SK-N-SH (cell line): ENCODE measurements around the gene MVD. TPM values are rescaled to one million over a fixed set of nuclear protein-coding genes. Genes with fewer than 3 reads are reported as not detected.

Experiments used
- CTCF ChIA-PET: fragments of 300-600, 350-600 bp; formaldehyde crosslinking; extraction: SDS; loops from one replicate; lab custom pipeline; 2021; lab: Yijun Ruan, JAX
- POLR2A ChIA-PET: fragments of 350-600 bp; sonication (Branson Sonifier 250); formaldehyde crosslinking; extraction: SDS; loops from one replicate; lab custom pipeline; 2020; ENCODE audit warnings: antibody characterized with exemption, inconsistent platforms; lab: Yijun Ruan, JAX
- DNase-seq: peaks from one replicate; pipeline ENCODE4 v3.0.0; 2012
- H2AFZ ChIP-seq: fragments of 200-600 bp; sonication (generic); 2 replicates; pipeline ENCODE4 v1.8.1; 2016; ENCODE audit warnings: antibody characterized with exemption, mild to moderate bottlenecking, low read depth
- H3F3A ChIP-seq: fragments of 200-600 bp; sonication (generic); replicated peaks from 2 replicates; pipeline ENCODE3; 2016; ENCODE audit warnings: antibody characterized with exemption, mild to moderate bottlenecking; ENCODE audit not compliant: insufficient read depth
- H3K27ac ChIP-seq, 2 experiments: fragments of 200-500 bp in 1 of 2; fragments of 200-600 bp in 1 of 2; sonication (Bioruptor generic) in 1 of 2; sonication (generic), shearing (Covaris generic) in 1 of 2; 2 replicates each; pipeline versions ENCODE4 v1.5.1 to v1.6.1; 2014 to 2016; ENCODE audit warnings: low read depth in 2 of 2, inconsistent platforms in 1 of 2, low read length in 1 of 2, mild to moderate bottlenecking in 1 of 2, mixed read lengths in 1 of 2
- H3K27me3 ChIP-seq: fragments of 200-600 bp; sonication (generic), shearing (Covaris generic); 2 replicates; pipeline ENCODE4 v1.6.1; 2016; ENCODE audit warnings: mixed run types; ENCODE audit not compliant: insufficient read depth
- H3K36me3 ChIP-seq, 2 experiments: fragments of 200-500 bp in 1 of 2; fragments of 200-600 bp in 1 of 2; sonication (Bioruptor generic) in 1 of 2; sonication (generic) in 1 of 2; replicated peaks in 1 of 2; 2 replicates each; pipeline versions ENCODE3 to v1.5.1; 2014 to 2016; ENCODE audit warnings: low read length in 1 of 2, mild to moderate bottlenecking in 1 of 2; ENCODE audit not compliant: insufficient read depth in 2 of 2, control insufficient read depth in 1 of 2
- H3K4me1 ChIP-seq, 2 experiments: fragments of 200-500 bp in 1 of 2; fragments of 200-600 bp in 1 of 2; sonication (Bioruptor generic) in 1 of 2; sonication (generic), shearing (Covaris generic) in 1 of 2; 2 replicates each; pipeline versions ENCODE4 v1.5.1 to v1.6.1; 2014 to 2016; ENCODE audit warnings: low read depth in 1 of 2, low read length in 1 of 2, mixed run types in 1 of 2; ENCODE audit not compliant: insufficient read depth in 2 of 2, control insufficient read depth in 1 of 2
- H3K4me2 ChIP-seq: fragments of 200-600 bp; sonication (generic), shearing (Covaris generic); 2 replicates; pipeline ENCODE4 v1.6.1; 2017; ENCODE audit warnings: mixed run types
- H3K4me3 ChIP-seq, 2 experiments: fragments of 200-500 bp in 1 of 2; fragments of 200-600 bp in 1 of 2; sonication (Bioruptor generic) in 1 of 2; sonication (generic), shearing (Covaris generic) in 1 of 2; 2 replicates each; pipeline versions ENCODE4 v1.5.1 to v1.8.1; 2014 to 2016; ENCODE audit warnings: low read depth in 2 of 2, inconsistent platforms in 1 of 2, low read length in 1 of 2, mild to moderate bottlenecking in 1 of 2, mixed read lengths in 1 of 2, moderate library complexity in 1 of 2
- H3K79me2 ChIP-seq: fragments of 200-600 bp; sonication (generic); 2 replicates; pipeline ENCODE4 v1.8.1; 2017; ENCODE audit warnings: mild to moderate bottlenecking; ENCODE audit not compliant: insufficient read depth
- H3K9ac ChIP-seq: fragments of 200-600 bp; sonication (generic); 2 replicates; pipeline ENCODE4 v1.6.1; 2017; ENCODE audit warnings: mixed run types
- H3K9me2 ChIP-seq: fragments of 200-600 bp; sonication (generic); 2 replicates; pipeline ENCODE4 v1.6.1; 2017; ENCODE audit warnings: mixed run types
- H3K9me3 ChIP-seq: fragments of 200-600 bp; sonication (generic); 2 replicates; pipeline ENCODE4 v1.6.1; 2017; ENCODE audit warnings: mixed run types, mild to moderate bottlenecking, moderate library complexity
- H4K20me1 ChIP-seq: fragments of 200-600 bp; sonication (generic); 2 replicates; pipeline ENCODE4 v1.6.1; 2017; ENCODE audit warnings: mild to moderate bottlenecking, mixed run types; ENCODE audit not compliant: insufficient read depth
- CHD2 ChIP-seq: fragments of 150-350 bp; IDR thresholded peaks from 2 replicates; pipeline ENCODE4 v1.6.1; 2018; ENCODE audit warnings: low read length; ENCODE audit not compliant: partially characterized antibody
- ELF1 ChIP-seq: IDR thresholded peaks from 2 replicates; pipeline ENCODE4 v1.4.0; 2012
- FOSL2 ChIP-seq: IDR thresholded peaks from 2 replicates; pipeline ENCODE4 v1.4.0; 2012; ENCODE audit warnings: low read depth, mild to moderate bottlenecking, moderate library complexity, borderline replicate concordance
- FOXM1 ChIP-seq: IDR thresholded peaks from 2 replicates; pipeline ENCODE4 v1.4.0; 2012; ENCODE audit warnings: low read depth, mild to moderate bottlenecking
- GATA2 ChIP-seq: sonication (generic); formaldehyde crosslinking; IDR thresholded peaks from 2 replicates; pipeline ENCODE4 v1.5.0; 2020; ENCODE audit warnings: mild to moderate bottlenecking, missing genetic modification reagents
- JUND ChIP-seq: IDR thresholded peaks from 2 replicates; pipeline ENCODE4 v1.4.0; 2012
- MEF2A ChIP-seq: IDR thresholded peaks from 2 replicates; pipeline ENCODE4 v1.4.0; 2012; ENCODE audit warnings: low read depth, borderline replicate concordance
- NRF1 ChIP-seq: IDR thresholded peaks from 2 replicates; pipeline ENCODE4 v1.6.1; 2012; ENCODE audit warnings: low read depth, mild to moderate bottlenecking, low read length
- POLR2AphosphoS5 ChIP-seq: IDR thresholded peaks from 2 replicates; pipeline ENCODE4 v1.6.1; 2012; ENCODE audit warnings: low read depth, low read length
- RAD21 ChIP-seq: IDR thresholded peaks from 2 replicates; pipeline ENCODE4 v1.6.1; 2012; ENCODE audit warnings: mild to moderate bottlenecking, low read length
- RCOR1 ChIP-seq: fragments of 150-350 bp; IDR thresholded peaks from 2 replicates; pipeline ENCODE4 v1.6.1; 2017; ENCODE audit warnings: antibody characterized with exemption, low read length
- RFX5 ChIP-seq: IDR thresholded peaks from 2 replicates; pipeline ENCODE4 v1.6.1; 2012; ENCODE audit warnings: mild to moderate bottlenecking, improper control_type of control experiment, low read length
- SMC3 ChIP-seq: IDR thresholded peaks from 2 replicates; pipeline ENCODE4 v1.6.1; 2012; ENCODE audit warnings: low read depth, low read length, improper control_type of control experiment
- TAF1 ChIP-seq: IDR thresholded peaks from 2 replicates; pipeline ENCODE4 v1.6.1; 2012; ENCODE audit warnings: low read depth, mild to moderate bottlenecking, low read length, moderate library complexity, borderline replicate concordance
- YY1 ChIP-seq: IDR thresholded peaks from 2 replicates; pipeline ENCODE4 v1.4.0; 2012; ENCODE audit warnings: low read depth, mild to moderate bottlenecking
- WGBS: methylation state at CpG from one replicate; pipeline ENCODE4 v1.1.6; 2017; ENCODE audit warnings: low lambda C conversion rate; 5-methylcytosine and 5-hydroxymethylcytosine counted together
- polyA plus RNA-seq, 3 experiments: library from polyadenylated mRNA; depleted of rRNA; stranded (reverse); fragments of >200 nt; gene quantifications; 2 replicates each; pipeline ENCODE4 v1.2.3, GENCODE V29; 2012
- TF ChIP-seq, protein P1 (sequence below): fragments of 150-350 bp; IDR thresholded peaks from 2 replicates; pipeline ENCODE4 v1.6.1; 2016; ENCODE audit warnings: mild to moderate bottlenecking, low read depth, low read length
- TF ChIP-seq, protein P2 (sequence below): IDR thresholded peaks from 2 replicates; pipeline ENCODE4 v1.4.0; 2012; ENCODE audit warnings: low read depth, borderline replicate concordance
- TF ChIP-seq, protein P3 (sequence below): IDR thresholded peaks from 2 replicates; pipeline ENCODE4 v1.4.0; 2012; ENCODE audit warnings: low read depth

Gene MVD
- polyA plus RNA-seq, 1 of the 3 experiments (the other 2 are of a cell fraction) = 15.7 TPM

- ChIA-PET CTCF (no interaction called here), POLR2A (no interaction called here)
- Histone ChIP-seq H3K27me3 (no peaks in the 10 kb centered on the region; the same call in 1 of the 2 replicates), H3F3A (no peaks in the 10 kb centered on the region), H3K4me1 (peaks cover 0 to 2% of the 10 kb centered on the region in 2 experiments; a peak in 1 of 4 replicates), H4K20me1 (no peaks in the 10 kb centered on the region), H3K4me3 (no peak overlapping the region), H3K4me2 (no peak overlapping the region), H2AFZ (no peak overlapping the region), H3K36me3 (peaks cover 0 to 6% of the 10 kb centered on the region in 2 experiments), H3K27ac (no peak overlapping the region), H3K9me2 (no peaks in the 10 kb centered on the region), H3K79me2 (no peaks in the 10 kb centered on the region), H3K9ac (no peak overlapping the region), H3K9me3 (no peaks in the 10 kb centered on the region)
- WGBS = 83% methylated on average over 7 of the region's 26 CpGs
- DNase-seq = no peak
- TF ChIP-seq GATA2 (CRISPR knock-in tag) = no peak
- no peak for TF ChIP-seq YY1
- no peak for TF ChIP-seq RFX5
- no peak for TF ChIP-seq MEF2A
- no peak for TF ChIP-seq RAD21
- no peak for TF ChIP-seq FOXM1
- TF ChIP-seq CHD2 = no peak
- TF ChIP-seq, protein P1, sequence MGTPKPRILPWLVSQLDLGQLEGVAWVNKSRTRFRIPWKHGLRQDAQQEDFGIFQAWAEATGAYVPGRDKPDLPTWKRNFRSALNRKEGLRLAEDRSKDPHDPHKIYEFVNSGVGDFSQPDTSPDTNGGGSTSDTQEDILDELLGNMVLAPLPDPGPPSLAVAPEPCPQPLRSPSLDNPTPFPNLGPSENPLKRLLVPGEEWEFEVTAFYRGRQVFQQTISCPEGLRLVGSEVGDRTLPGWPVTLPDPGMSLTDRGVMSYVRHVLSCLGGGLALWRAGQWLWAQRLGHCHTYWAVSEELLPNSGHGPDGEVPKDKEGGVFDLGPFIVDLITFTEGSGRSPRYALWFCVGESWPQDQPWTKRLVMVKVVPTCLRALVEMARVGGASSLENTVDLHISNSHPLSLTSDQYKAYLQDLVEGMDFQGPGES = no peak
- no peak for TF ChIP-seq NRF1
- no peak for TF ChIP-seq ELF1
- no peak for TF ChIP-seq TAF1
- no peak for TF ChIP-seq RCOR1
- TF ChIP-seq, protein P2, sequence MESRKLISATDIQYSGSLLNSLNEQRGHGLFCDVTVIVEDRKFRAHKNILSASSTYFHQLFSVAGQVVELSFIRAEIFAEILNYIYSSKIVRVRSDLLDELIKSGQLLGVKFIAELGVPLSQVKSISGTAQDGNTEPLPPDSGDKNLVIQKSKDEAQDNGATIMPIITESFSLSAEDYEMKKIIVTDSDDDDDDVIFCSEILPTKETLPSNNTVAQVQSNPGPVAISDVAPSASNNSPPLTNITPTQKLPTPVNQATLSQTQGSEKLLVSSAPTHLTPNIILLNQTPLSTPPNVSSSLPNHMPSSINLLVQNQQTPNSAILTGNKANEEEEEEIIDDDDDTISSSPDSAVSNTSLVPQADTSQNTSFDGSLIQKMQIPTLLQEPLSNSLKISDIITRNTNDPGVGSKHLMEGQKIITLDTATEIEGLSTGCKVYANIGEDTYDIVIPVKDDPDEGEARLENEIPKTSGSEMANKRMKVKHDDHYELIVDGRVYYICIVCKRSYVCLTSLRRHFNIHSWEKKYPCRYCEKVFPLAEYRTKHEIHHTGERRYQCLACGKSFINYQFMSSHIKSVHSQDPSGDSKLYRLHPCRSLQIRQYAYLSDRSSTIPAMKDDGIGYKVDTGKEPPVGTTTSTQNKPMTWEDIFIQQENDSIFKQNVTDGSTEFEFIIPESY = no peak
- TF ChIP-seq FOSL2 = no peak
- TF ChIP-seq JUND = no peak
- TF ChIP-seq SMC3 = no peak
- TF ChIP-seq, protein P3, sequence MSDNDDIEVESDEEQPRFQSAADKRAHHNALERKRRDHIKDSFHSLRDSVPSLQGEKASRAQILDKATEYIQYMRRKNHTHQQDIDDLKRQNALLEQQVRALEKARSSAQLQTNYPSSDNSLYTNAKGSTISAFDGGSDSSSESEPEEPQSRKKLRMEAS = no peak
- TF ChIP-seq POLR2AphosphoS5 = no peak
Measured at GRCh38 chr16:88691924-88692560, 29.2 kb upstream of the MVD start.
